K562 (cell line): ENCODE results near the gene CEP76. TPM values are rescaled to one million over a fixed set of nuclear protein-coding genes. Genes with fewer than 3 reads are reported as not detected.

Source experiments
- ATAC-seq: fragments of 200-7000 bp; cut with Tn5 transposase; 3 replicates; pipeline ENCODE4 v1.9.1; 2020; ENCODE audit warnings: moderate library complexity
- BruUV-seq: library from RNA; stranded (reverse); fragments of 400-500 nt; replicated peaks from 2 replicates; lab custom pipeline; 2021; lab: Mats Ljungman, UMichigan
- CTCF ChIA-PET: fragments of 300-600 bp; formaldehyde crosslinking; extraction: SDS; loops from one replicate; lab custom pipeline; 2021; ENCODE audit warnings: low intra/inter-chr PET ratio; lab: Yijun Ruan, JAX
- POLR2A ChIA-PET: fragments of 300-600, 350-650 bp; sonication (Branson Sonifier 250); formaldehyde crosslinking; extraction: SDS; loops from one replicate; lab custom pipeline; 2021; ENCODE audit warnings: antibody characterized with exemption, inconsistent platforms; lab: Yijun Ruan, JAX
- DNase-seq, 4 experiments: peaks; one replicate each; pipeline versions ENCODE4 v3.0.0 to v3.0.0-alpha.2; 2011 to 2018; ENCODE audit warnings: low spot score in 3 of 4, mixed read lengths in 3 of 4; ENCODE audit errors: extremely low read depth in 1 of 4
- FAIRE-seq: peaks from 2 replicates; lab custom pipeline; 2011; peaks lifted over from hg19 to GRCh38; lab: Jason Lieb, UNC
- H2AFZ ChIP-seq: 2 replicates; pipeline ENCODE4 v1.6.0; 2011; ENCODE audit warnings: low read depth, low read length, control low read depth, inconsistent platforms
- H3K27ac ChIP-seq: fragments of 200-600 bp; 3 replicates; pipeline ENCODE4 v1.8.0; 2011; ENCODE audit warnings: low read depth, mild to moderate bottlenecking, control low read depth, inconsistent platforms, low read length, moderate library complexity, mixed read lengths; ENCODE audit errors: extremely low read depth
- H3K27me3 ChIP-seq, 2 experiments: fragments of 300-600 bp in 1 of 2; 2 replicates in 1 of 2; 3 replicates in 1 of 2; pipeline versions ENCODE4 v1.6.0 to v1.8.0; 2011; ENCODE audit warnings: inconsistent platforms in 2 of 2, low read length in 2 of 2, mild to moderate bottlenecking in 1 of 2, mixed read lengths in 1 of 2, moderate library complexity in 1 of 2; ENCODE audit not compliant: control insufficient read depth in 2 of 2, insufficient read depth in 2 of 2
- H3K36me3 ChIP-seq: fragments of 300-600 bp; 3 replicates; pipeline ENCODE4 v1.8.0; 2011; ENCODE audit warnings: mild to moderate bottlenecking, low read length, inconsistent platforms; ENCODE audit not compliant: control insufficient read depth, insufficient read depth
- H3K4me1 ChIP-seq, 2 experiments: fragments of 200-600 bp in 1 of 2; replicated peaks in 1 of 2; 2 replicates in 1 of 2; 3 replicates in 1 of 2; pipeline versions ENCODE4 v1.5.1 to v1.8.0; 2011; ENCODE audit warnings: inconsistent platforms in 2 of 2, low read length in 2 of 2, mild to moderate bottlenecking in 1 of 2, mixed read lengths in 1 of 2, moderate library complexity in 1 of 2; ENCODE audit not compliant: control insufficient read depth in 2 of 2, insufficient read depth in 2 of 2
- H3K4me2 ChIP-seq: 2 replicates; pipeline ENCODE4 v1.6.1; 2011; ENCODE audit warnings: low read length, control low read depth, inconsistent platforms, mixed read lengths; ENCODE audit not compliant: insufficient read depth
- H3K4me3 ChIP-seq: fragments of 200-600 bp; sonication (generic), shearing (Covaris generic); 2 replicates; pipeline ENCODE4 v1.5.1; 2016; ENCODE audit warnings: control low read depth, inconsistent platforms
- H3K79me2 ChIP-seq: fragments of 200-600 bp; 3 replicates; pipeline ENCODE4 v1.8.0; 2011; ENCODE audit warnings: low read length, inconsistent platforms; ENCODE audit not compliant: control insufficient read depth, insufficient read depth
- H3K9ac ChIP-seq, 2 experiments: 2 replicates each; pipeline versions ENCODE4 v1.6.0 to v1.6.1; 2011; ENCODE audit warnings: low read depth in 2 of 2, low read length in 2 of 2, control low read depth in 1 of 2, inconsistent platforms in 1 of 2, mild to moderate bottlenecking in 1 of 2, mixed read lengths in 1 of 2; ENCODE audit not compliant: insufficient read depth in 1 of 2
- H3K9me1 ChIP-seq: one replicate; pipeline ENCODE4 v1.6.0; 2011; ENCODE audit warnings: inconsistent platforms, mild to moderate bottlenecking, low read length, moderate library complexity; ENCODE audit not compliant: control insufficient read depth, insufficient read depth
- H3K9me3 ChIP-seq: replicated peaks from 2 replicates; pipeline ENCODE4 v1.5.1; 2011; ENCODE audit warnings: low read depth, low read length, inconsistent platforms; ENCODE audit not compliant: control insufficient read depth, insufficient read depth
- H4K20me1 ChIP-seq: replicated peaks from 2 replicates; pipeline ENCODE4 v1.6.1; 2011; ENCODE audit warnings: low read length, inconsistent platforms, mixed read lengths; ENCODE audit not compliant: control insufficient read depth, insufficient read depth
- CBFA2T3 ChIP-seq: fragments of 450-650 bp; IDR thresholded peaks from 2 replicates; pipeline ENCODE4 v1.6.1; 2017
- DACH1 ChIP-seq: fragments of 450-650 bp; IDR thresholded peaks from 2 replicates; pipeline ENCODE4 v1.6.1; 2018; ENCODE audit not compliant: partially characterized antibody
- DPF2 ChIP-seq: fragments of 450-650 bp; IDR thresholded peaks from 2 replicates; pipeline ENCODE4 v1.6.1; 2016
- MEF2A ChIP-seq: IDR thresholded peaks from 2 replicates; pipeline ENCODE4 v1.6.1; 2011; ENCODE audit warnings: low read depth, mild to moderate bottlenecking, low read length, moderate library complexity; ENCODE audit not compliant: control insufficient read depth
- MEF2D ChIP-seq: conservative IDR thresholded peaks from 2 replicates; pipeline ENCODE4 v1.6.1; 2016; ENCODE audit warnings: low read depth, missing genetic modification characterization, missing compliant biosample characterization
- RCOR1 ChIP-seq, 2 experiments: IDR thresholded peaks; 2 replicates each; pipeline ENCODE4 v1.6.1; 2012; ENCODE audit warnings: low read depth in 2 of 2, low read length in 2 of 2, borderline replicate concordance in 1 of 2, improper control_type of control experiment in 1 of 2
- YY1 ChIP-seq, 3 experiments: IDR thresholded peaks; 2 replicates each; pipeline ENCODE4 v1.6.1; 2011; ENCODE audit warnings: low read length in 2 of 3, mild to moderate bottlenecking in 2 of 3, moderate library complexity in 2 of 3, borderline replicate concordance in 1 of 3, control low read depth in 1 of 3, low read depth in 1 of 3; ENCODE audit not compliant: insufficient read depth in 3 of 3, insufficient replicate concordance in 2 of 3, control insufficient read depth in 1 of 3, insufficient read length in 1 of 3; ENCODE audit errors: extremely low read depth in 1 of 3
- ZBED1 ChIP-seq: IDR thresholded peaks from 2 replicates; pipeline ENCODE4 v1.6.1; 2014
- WGBS: fragments of 100-300 bp; shearing (Covaris generic); methylation state at CpG from one replicate; pipeline ENCODE4 v1.1.6; 2016; ENCODE audit warnings: low coverage, mixed read lengths; ENCODE audit not compliant: insufficient coverage; ENCODE audit errors: missing lambda C conversion rate; 5-methylcytosine and 5-hydroxymethylcytosine counted together
- in situ Hi-C: fragments of 300-500 bp; cut with MboI; formaldehyde crosslinking; loops from 4 replicates; pipeline ENCODE4 v1.15.0; 2018; ENCODE audit warnings: inconsistent platforms, mixed read lengths
- intact Hi-C: fragments of 100-400 bp; cut with micrococcal nuclease; formaldehyde crosslinking; loops from 2 replicates; pipeline ENCODE4 v1.14.2; 2022
- polyA plus RNA-seq, 8 experiments: library from polyadenylated mRNA; depleted of rRNA in 4 of 8; stranded (reverse) in 5 of 8; unstranded in 3 of 8; fragments of >200 nt; fragmentation: Nextera tagmentation in 2 of 8; fragmentation: Illumina TruSeq in 1 of 8; extraction: Ambion mirVana in 2 of 8; extraction: Trizol in 1 of 8; gene quantifications; 2 replicates each; pipeline versions ENCODE4 v1.2.1 to v1.2.3, GENCODE V29; 2011 to 2014; ENCODE audit warnings: inconsistent platforms in 1 of 8, missing spikeins in 1 of 8
- total RNA-seq, 7 experiments: library from RNA; depleted of rRNA in 6 of 7; stranded (reverse); fragments of >200 nt in 6 of 7; fragmentation: Illumina TruSeq in 2 of 7; extraction: Trizol in 2 of 7; gene quantifications; 2 replicates each; pipeline versions ENCODE4 v1.2.1 to v1.2.3, GENCODE V29; 2011 to 2021; ENCODE audit warnings: low replicate concordance in 1 of 7

The CEP76 gene
- total and polyA plus RNA-seq, 9 of the 15 experiments (the other 6 are each of a cell fraction or from before 2014, with no cell fraction given) = 5.3 to 27.3 (median 19.3) TPM

DNA sequence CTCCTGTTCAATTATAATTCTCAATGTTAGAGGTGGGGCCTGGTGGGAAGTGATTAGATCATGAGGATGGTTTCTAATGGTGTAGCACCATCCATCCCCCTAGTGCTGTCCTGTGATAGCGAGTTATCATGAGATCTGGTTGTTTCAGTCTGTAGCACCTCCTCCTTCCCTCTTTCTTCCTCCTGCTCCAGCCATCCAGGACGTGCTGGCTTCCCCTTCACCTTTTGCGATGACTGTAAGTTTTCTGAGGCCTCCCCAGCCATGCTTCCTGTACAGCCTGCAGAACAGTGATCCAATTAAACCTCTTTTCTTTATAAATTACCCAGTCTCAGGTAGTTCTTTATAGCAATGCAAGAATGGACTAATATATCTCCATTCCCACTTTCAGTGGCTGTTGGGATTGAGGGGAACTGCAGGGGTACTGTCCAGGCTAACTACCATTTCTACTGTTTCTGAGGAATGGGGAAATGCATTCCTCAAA lies 63.8 kb downstream of the CEP76 start (continued):
- TF ChIP-seq MEF2A (no peak), CBFA2T3 (peak; percentile 55), RCOR1 (IDR thresholded peaks at IDR 0.05; ENCODE audit: borderline replicate concordance in 1 of 2, low read depth in 2 of 2, low read length in 2 of 2) (peak in 1 of 2 experiments; percentile 60; a peak in 1 of 4 replicates), DPF2 (0 out of 2 replicates have a peak, but pooled peaks have one; percentile 38)
- TF ChIP-seq, all 486 proteins: peak for 15

DNA sequence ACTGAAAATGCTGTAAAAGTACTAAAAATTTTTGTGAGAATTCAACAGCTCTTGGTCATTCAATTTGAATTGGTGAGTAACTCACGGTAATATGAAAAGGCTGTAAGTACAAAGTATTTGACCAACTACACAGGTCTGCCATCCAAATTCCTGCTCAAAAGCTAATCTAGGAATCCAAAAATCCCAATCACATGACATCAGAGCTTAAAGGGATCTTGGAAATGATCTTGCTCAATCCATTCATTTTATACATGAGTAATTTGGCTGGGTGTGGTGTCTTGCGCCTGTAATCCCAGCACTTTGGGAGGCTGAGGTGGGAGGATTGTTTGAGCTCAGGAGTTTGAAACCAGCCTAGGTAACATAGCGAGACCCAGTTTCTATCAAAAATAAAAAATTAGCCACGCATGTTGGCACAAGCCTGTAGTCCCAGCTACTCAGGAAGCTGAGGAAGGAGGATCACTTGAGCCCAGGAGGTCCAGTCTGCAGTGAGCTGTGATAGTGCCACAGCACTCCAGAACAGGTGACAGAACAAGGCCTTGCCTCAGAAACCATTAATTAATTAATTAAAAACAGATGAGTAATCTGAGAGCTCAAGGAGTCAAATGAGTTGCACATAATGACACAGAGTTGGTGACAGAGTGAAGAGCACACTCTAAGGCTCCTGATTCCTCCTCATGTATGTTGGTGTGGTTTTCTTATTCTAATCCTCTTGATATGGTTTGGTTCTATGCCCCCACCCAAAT lies 64.5 kb downstream of the CEP76 start:
- POLR2A ChIA-PET = interaction anchor here (0.9 to 1.5 kb wide), 4 partner anchors 11 to 39 kb away, joined by 3 to 7 read pairs (median 3); no protein-coding TSS in a partner anchor

More for the DNA sequence above, 64.5 kb downstream of the CEP76 start:
- FAIRE-seq (no peak), ATAC-seq (peak; percentile 21), DNase-seq (no peak)
- Histone ChIP-seq H4K20me1 (no peaks in the 10 kb centered on the region), H3K9me1 (no peaks in the 10 kb centered on the region), H3K79me2 (peaks cover 15% of the 10 kb centered on the region; the same call in 2 of the 3 replicates), H3K36me3 (no peaks in the 10 kb centered on the region), H3K27me3 (no peaks in the 10 kb centered on the region), H3K4me1 (peaks cover 9 to 28% of the 10 kb centered on the region in 2 experiments; a peak in 3 of 5 replicates), H3K9ac (peak overlapping the region in 1 of 2 experiments; percentile 56; a peak in 1 of 4 replicates), H2AFZ (no peak overlapping the region), H3K4me3 (no peak overlapping the region), H3K4me2 (0 out of 2 replicates have a peak overlapping the region, but pooled peaks have one; percentile 3), H3K9me3 (no peaks in the 10 kb centered on the region), H3K27ac (no peak overlapping the region; the same call in 2 of the 3 replicates)
- BruUV-seq = no TSS peak
- in situ Hi-C loops (no loop called here), intact Hi-C loops (no loop called here)
- CTCF ChIA-PET = no interaction called here
- TF ChIP-seq YY1 (IDR thresholded peaks at IDR 0.05; ENCODE audit: borderline replicate concordance in 1 of 3, control insufficient read depth in 1 of 3, extremely low read depth in 1 of 3, insufficient read depth in 3 of 3, insufficient read length in 1 of 3, insufficient replicate concordance in 2 of 3, low read depth in 1 of 3, low read length in 2 of 3) (no peak), ZBED1 (no peak), DACH1 (peak; percentile 31), MEF2D (tag) (no peak)
- 88% methylated on average over 4 of the region's 4 CpGs for WGBS
